Measurements from ENCODE around the gene JAG2.

GRCh38 chr14:105120056-105120455 lies 48.5 kb downstream of the JAG2 start:
- TF ChIP-seq GATA3 (IDR thresholded peaks at IDR 0.05; ENCODE audit: low read depth, low read length) (no peak), GATA2 (IDR thresholded peaks at IDR 0.05; ENCODE audit: low read depth, low read length) (no peak)
